NB4 (cell line): ENCODE measurements around the gene ADGRG6.

Source experiments
- POLR2A ChIP-seq: IDR thresholded peaks from 2 replicates; pipeline ENCODE4 v1.6.1; 2011; ENCODE audit warnings: mild to moderate bottlenecking; ENCODE audit not compliant: insufficient read length; ENCODE audit errors: extremely low read depth
- TF ChIP-seq, protein P1 (sequence below): IDR thresholded peaks from one replicate; pipeline ENCODE4 v1.5.1; 2012; ENCODE audit warnings: low read depth, low read length
- TF ChIP-seq, protein P2 (sequence below): IDR thresholded peaks from 2 replicates; pipeline ENCODE4 v1.6.1; 2011; ENCODE audit warnings: low read depth, low read length

DNA sequence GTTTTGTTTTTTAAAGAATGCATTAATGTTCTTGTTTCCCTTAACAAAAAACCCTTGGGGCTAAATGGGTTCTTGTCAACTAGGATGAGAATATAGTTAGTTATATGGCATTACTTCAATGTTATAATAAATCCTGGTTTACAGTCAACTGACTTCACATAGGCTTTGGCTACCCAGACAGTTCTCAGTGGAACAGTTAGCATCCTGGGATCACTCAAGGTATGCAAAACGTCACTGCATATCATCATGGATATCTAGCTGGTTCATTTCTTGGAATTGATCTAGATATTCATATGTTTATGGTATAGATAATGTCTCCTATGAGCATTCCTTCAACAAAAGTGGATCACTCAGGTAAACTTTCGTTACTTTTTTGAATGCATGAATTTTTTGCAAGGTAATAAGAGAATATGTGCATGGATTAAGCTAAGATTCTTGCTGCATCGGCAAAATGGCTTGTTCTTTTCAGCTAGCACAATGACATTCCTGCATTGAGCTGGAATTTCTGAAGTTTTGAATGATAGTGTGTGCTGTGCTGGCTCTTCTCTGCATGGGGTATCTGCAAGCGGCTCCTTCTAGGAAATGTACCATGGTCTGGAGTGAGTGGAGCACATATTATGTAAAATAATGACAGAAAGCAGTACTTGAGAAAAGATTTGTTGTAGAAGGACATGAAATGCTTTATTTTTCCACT, 138.9 kb downstream of the ADGRG6 start:
- TF ChIP-seq, protein P1, sequence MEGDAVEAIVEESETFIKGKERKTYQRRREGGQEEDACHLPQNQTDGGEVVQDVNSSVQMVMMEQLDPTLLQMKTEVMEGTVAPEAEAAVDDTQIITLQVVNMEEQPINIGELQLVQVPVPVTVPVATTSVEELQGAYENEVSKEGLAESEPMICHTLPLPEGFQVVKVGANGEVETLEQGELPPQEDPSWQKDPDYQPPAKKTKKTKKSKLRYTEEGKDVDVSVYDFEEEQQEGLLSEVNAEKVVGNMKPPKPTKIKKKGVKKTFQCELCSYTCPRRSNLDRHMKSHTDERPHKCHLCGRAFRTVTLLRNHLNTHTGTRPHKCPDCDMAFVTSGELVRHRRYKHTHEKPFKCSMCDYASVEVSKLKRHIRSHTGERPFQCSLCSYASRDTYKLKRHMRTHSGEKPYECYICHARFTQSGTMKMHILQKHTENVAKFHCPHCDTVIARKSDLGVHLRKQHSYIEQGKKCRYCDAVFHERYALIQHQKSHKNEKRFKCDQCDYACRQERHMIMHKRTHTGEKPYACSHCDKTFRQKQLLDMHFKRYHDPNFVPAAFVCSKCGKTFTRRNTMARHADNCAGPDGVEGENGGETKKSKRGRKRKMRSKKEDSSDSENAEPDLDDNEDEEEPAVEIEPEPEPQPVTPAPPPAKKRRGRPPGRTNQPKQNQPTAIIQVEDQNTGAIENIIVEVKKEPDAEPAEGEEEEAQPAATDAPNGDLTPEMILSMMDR, result no peak
- TF ChIP-seq POLR2A, result no peak
- TF ChIP-seq, protein P2, sequence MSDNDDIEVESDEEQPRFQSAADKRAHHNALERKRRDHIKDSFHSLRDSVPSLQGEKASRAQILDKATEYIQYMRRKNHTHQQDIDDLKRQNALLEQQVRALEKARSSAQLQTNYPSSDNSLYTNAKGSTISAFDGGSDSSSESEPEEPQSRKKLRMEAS, result no peak
